GM21717 (cell line): ENCODE measurements around the gene SRC.
A peak's percentile ranks its signal among the peaks of the same experiment; 100 is the strongest.

Source experiments
- ATAC-seq: cut with Tn5 transposase; IDR thresholded peaks from one replicate; pipeline ENCODE4 v1.9.1; 2021; ENCODE audit warnings: mild to moderate bottlenecking, moderate library complexity; ENCODE audit not compliant: unreplicated experiment

Gene SRC

GRCh38 chr20:37314617-37315016, 31.3 kb upstream of the SRC start:
- ATAC-seq, result no peak

- no peak for ATAC-seq
Observed at GRCh38 chr20:37315021-37315451, 30.9 kb upstream of the SRC start.

GRCh38 chr20:37315452-37316110, 30.4 kb upstream of the SRC start:
- ATAC-seq, result peak; percentile 37

- ATAC-seq, result peak; percentile 72
Observed at GRCh38 chr20:37316116-37316774, 29.7 kb upstream of the SRC start.

GRCh38 chr20:37316775-37317170, 29.2 kb upstream of the SRC start:
- ATAC-seq, result no peak

- ATAC-seq, result no peak
Observed at GRCh38 chr20:37317316-37317715, 28.6 kb upstream of the SRC start.

GRCh38 chr20:37317994-37318640, 27.8 kb upstream of the SRC start:
- no peak for ATAC-seq

- no peak for ATAC-seq
Observed at GRCh38 chr20:37319151-37319671, 26.7 kb upstream of the SRC start.

GRCh38 chr20:37323985-37324384, 22.0 kb upstream of the SRC start:
- ATAC-seq, result no peak

- no peak for ATAC-seq
Observed at GRCh38 chr20:37325206-37325605, 20.7 kb upstream of the SRC start.

- no peak for ATAC-seq
Observed at GRCh38 chr20:37326666-37327065, 19.3 kb upstream of the SRC start.

- no peak for ATAC-seq
Observed at GRCh38 chr20:37327748-37328147, 18.2 kb upstream of the SRC start.

GRCh38 chr20:37328149-37328945, 17.6 kb upstream of the SRC start:
- ATAC-seq, result no peak

- ATAC-seq, result no peak
Observed at GRCh38 chr20:37329481-37330165, 16.3 kb upstream of the SRC start.

GRCh38 chr20:37330316-37330715, 15.6 kb upstream of the SRC start:
- no peak for ATAC-seq

- no peak for ATAC-seq
Observed at GRCh38 chr20:37331060-37331857, 14.7 kb upstream of the SRC start.

GRCh38 chr20:37333130-37333847, 12.7 kb upstream of the SRC start:
- ATAC-seq, result no peak

GRCh38 chr20:37333848-37334318, 12.1 kb upstream of the SRC start:
- no peak for ATAC-seq

- ATAC-seq, result no peak
Observed at GRCh38 chr20:37334450-37334849, 11.5 kb upstream of the SRC start.
